ENCODE results near the gene CHRNA4.

CHRNA4 gene

GRCh38 chr20:63359937-63360849, 956 bp downstream of the CHRNA4 start:
- Histone ChIP-seq H3K9me3 (ENCODE audit: insufficient read depth, low read length) (no peaks in the 10 kb centered on the region), H3K27me3 (ENCODE audit: insufficient read depth, insufficient read length) (peaks cover 22% of the 10 kb centered on the region), H3K9ac (ENCODE audit: insufficient read length, low read depth) (peak overlapping the region; percentile 77), H3K4me3 (ENCODE audit: insufficient read length, low read depth) (peak overlapping the region; percentile 43), H3K36me3 (ENCODE audit: insufficient read depth, insufficient read length, low read length) (no peaks in the 10 kb centered on the region), H3K4me1 (ENCODE audit: insufficient read depth, insufficient read length) (peaks cover 17% of the 10 kb centered on the region)
- no peak for DNase-seq (ENCODE audit: low read depth, low spot score)
- TF ChIP-seq ZNF274 (IDR thresholded peaks at IDR 0.05; ENCODE audit: low read depth, low read length) (no peak), YY1 (IDR thresholded peaks at IDR 0.05; ENCODE audit: insufficient read depth, insufficient read length) (no peak), SUZ12 (IDR thresholded peaks at IDR 0.05; ENCODE audit: extremely low read depth, insufficient read depth, insufficient read length) (no peak)

DNA sequence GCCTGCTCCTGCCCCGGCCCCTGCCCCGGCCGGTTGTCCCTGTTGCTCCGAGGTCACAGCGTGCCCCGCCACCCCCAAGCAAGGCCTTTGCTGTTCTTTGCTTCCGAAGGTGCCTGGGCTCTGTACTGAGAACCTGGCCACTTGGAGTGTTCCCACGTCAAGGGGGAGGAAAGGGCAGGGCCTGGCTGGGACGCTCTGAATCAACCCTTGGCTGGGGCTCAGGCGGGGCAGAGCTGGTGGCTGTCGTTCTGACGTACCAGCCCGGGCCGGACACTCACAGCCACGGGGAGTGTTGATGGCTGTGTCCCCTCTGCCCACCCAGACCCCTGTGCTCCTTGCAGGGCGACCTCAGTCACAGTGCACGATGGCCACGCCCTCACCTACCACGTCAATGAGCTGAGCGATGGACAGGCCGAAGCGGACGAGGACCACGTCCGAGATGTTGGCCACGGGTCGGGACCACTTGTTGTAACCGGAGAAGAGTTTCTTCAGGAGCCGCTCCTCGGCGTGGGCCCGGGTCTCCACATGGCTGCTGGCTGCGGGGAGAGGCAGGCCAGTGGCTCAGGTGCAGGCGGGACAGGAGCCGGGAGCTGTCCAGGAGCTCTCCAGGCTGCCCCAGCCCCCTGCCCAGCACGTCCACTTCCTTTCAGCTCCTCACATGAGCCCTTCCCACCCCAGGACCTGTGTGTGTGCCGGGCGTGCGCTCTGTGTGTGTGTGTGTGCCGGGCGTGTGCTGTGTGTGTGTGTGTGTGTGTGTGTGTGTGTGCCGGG, 1.8 kb downstream of the CHRNA4 start:
- H3K36me3 ChIP-seq (ENCODE audit: insufficient read depth, insufficient read length, low read length): no peaks in the 10 kb centered on the region
- H3K4me1 ChIP-seq (ENCODE audit: insufficient read depth, insufficient read length): peaks cover 16% of the 10 kb centered on the region
- TF ChIP-seq YY1 (IDR thresholded peaks at IDR 0.05; ENCODE audit: insufficient read depth, insufficient read length) (no peak), ZNF274 (IDR thresholded peaks at IDR 0.05; ENCODE audit: low read depth, low read length) (no peak), SUZ12 (IDR thresholded peaks at IDR 0.05; ENCODE audit: extremely low read depth, insufficient read depth, insufficient read length) (no peak)
- no peak overlapping the region for H3K4me3 ChIP-seq (ENCODE audit: insufficient read length, low read depth)
- no peaks in the 10 kb centered on the region for H3K9me3 ChIP-seq (ENCODE audit: insufficient read depth, low read length)
- H3K9ac ChIP-seq (ENCODE audit: insufficient read length, low read depth): no peak overlapping the region
- DNase-seq (ENCODE audit: low read depth, low spot score): no peak
- H3K27me3 ChIP-seq (ENCODE audit: insufficient read depth, insufficient read length): peaks cover 22% of the 10 kb centered on the region

GRCh38 chr20:63357921-63358905, 2.9 kb downstream of the CHRNA4 start:
- no peak overlapping the region for H3K4me3 ChIP-seq (ENCODE audit: insufficient read length, low read depth)
- peaks cover 12% of the 10 kb centered on the region for H3K4me1 ChIP-seq (ENCODE audit: insufficient read depth, insufficient read length)
- no peaks in the 10 kb centered on the region for H3K36me3 ChIP-seq (ENCODE audit: insufficient read depth, insufficient read length, low read length)
- H3K9me3 ChIP-seq (ENCODE audit: insufficient read depth, low read length): no peaks in the 10 kb centered on the region
- no peak for DNase-seq (ENCODE audit: low read depth, low spot score)
- TF ChIP-seq SUZ12 (IDR thresholded peaks at IDR 0.05; ENCODE audit: extremely low read depth, insufficient read depth, insufficient read length) (no peak), ZNF274 (IDR thresholded peaks at IDR 0.05; ENCODE audit: low read depth, low read length) (no peak)
- no peak overlapping the region for H3K9ac ChIP-seq (ENCODE audit: insufficient read length, low read depth)
- peaks cover 22% of the 10 kb centered on the region for H3K27me3 ChIP-seq (ENCODE audit: insufficient read depth, insufficient read length)

DNA sequence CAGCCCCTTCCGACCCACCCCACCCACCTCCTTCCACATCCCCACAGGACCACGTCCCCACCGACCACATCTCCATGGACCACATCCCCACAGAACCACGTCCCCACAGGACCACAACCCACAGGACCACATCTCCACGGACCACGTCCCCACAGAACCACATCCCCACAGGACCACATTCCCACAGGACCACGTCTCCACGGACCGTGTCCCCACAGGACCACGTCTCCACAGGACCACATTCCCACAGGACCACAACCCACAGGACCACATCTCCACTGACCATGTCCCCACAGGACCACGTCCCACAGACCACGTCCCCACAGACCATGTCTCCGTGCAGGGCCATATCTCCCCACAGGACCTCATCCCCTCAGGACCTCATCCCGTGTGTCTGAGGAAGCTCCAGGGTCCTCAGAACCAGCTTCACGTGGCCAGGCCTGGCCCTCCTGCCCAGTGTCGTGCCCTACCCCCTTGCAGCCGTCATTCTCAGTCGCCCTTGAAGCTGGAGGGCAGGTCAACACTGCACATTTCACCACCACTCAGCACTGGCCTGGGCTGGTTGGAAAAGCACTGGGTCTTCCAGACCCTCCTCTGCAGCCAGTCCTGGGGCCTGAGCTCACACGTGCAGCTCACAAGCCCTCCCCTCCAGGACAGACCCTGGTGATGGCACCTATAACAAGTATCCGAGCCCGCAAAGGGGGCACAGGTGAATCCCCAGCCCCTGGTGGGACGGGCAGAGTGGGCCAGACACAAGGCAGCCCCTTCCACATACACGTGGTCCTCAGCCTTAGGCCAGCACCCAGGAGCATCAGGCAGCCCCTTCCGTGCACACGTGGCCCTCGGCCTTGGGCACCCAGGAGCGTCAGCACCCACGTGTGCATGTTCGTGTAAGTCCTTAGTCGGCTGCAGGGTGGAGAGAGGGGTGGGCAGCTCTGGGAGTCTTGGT, 3.9 kb downstream of the CHRNA4 start:
- no peak overlapping the region for H3K4me3 ChIP-seq (ENCODE audit: insufficient read length, low read depth)
- H3K9me3 ChIP-seq (ENCODE audit: insufficient read depth, low read length): no peaks in the 10 kb centered on the region
- no peaks in the 10 kb centered on the region for H3K36me3 ChIP-seq (ENCODE audit: insufficient read depth, insufficient read length, low read length)
- peaks cover 17% of the 10 kb centered on the region for H3K27me3 ChIP-seq (ENCODE audit: insufficient read depth, insufficient read length)
- no peak overlapping the region for H3K9ac ChIP-seq (ENCODE audit: insufficient read length, low read depth)
- no peak for TF ChIP-seq ZNF274 (IDR thresholded peaks at IDR 0.05; ENCODE audit: low read depth, low read length)
- no peak for TF ChIP-seq YY1 (IDR thresholded peaks at IDR 0.05; ENCODE audit: insufficient read depth, insufficient read length)
- no peak for TF ChIP-seq SUZ12 (IDR thresholded peaks at IDR 0.05; ENCODE audit: extremely low read depth, insufficient read depth, insufficient read length)
- DNase-seq (ENCODE audit: low read depth, low spot score): no peak
- peaks cover 13% of the 10 kb centered on the region for H3K4me1 ChIP-seq (ENCODE audit: insufficient read depth, insufficient read length)

DNA sequence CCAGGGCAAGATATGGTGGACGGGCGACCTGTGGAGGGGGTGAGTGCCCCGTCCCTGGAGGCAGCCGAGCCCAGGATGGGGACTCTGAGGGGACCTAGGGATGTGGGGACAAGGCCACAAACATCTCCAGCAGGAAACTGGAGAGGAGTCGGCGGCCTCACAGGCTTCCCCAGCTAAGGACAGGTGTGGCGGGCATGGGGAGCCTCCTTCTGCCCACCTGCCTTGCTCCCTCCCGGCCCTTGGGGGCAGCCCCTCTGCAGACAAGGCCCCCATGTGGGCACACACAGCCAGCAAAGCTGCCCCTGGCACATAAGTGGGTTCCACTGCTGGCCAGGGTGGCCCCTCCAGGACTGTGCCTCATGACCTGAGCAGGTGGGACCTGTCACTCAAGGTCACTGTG, 4.6 kb downstream of the CHRNA4 start:
- no peak overlapping the region for H3K4me3 ChIP-seq (ENCODE audit: insufficient read length, low read depth)
- TF ChIP-seq YY1 (IDR thresholded peaks at IDR 0.05; ENCODE audit: insufficient read depth, insufficient read length) (no peak), ZNF274 (IDR thresholded peaks at IDR 0.05; ENCODE audit: low read depth, low read length) (no peak), SUZ12 (IDR thresholded peaks at IDR 0.05; ENCODE audit: extremely low read depth, insufficient read depth, insufficient read length) (no peak)
- DNase-seq (ENCODE audit: low read depth, low spot score): no peak

DNA sequence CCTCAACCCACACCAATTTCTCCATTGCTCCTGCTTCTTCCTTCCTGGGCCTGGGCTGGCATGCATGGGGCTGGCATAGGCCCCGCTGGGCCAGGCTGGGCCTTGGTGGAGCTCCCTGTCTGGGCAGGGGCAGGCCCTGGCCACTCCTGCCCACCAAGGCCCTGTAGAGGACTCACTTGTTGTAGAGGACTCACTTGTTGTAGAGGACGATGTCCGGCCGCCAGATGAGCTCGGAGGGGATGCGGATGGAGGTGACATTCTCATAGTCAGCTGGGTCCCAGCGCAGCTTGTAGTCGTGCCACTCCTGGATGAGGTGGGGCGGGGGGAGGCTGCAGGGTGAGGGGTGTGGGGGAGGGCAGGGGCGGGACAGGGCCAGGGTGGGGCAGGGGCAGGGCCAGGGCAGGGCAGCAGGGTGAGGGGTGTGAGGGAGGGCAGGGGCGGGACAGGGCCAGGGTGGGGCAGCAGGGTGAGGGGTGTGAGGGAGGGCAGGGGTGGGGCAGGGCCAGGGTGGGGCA, 5.3 kb downstream of the CHRNA4 start:
- DNase-seq (ENCODE audit: low read depth, low spot score): no peak
- no peak overlapping the region for H3K4me3 ChIP-seq (ENCODE audit: insufficient read length, low read depth)
- no peak for TF ChIP-seq SUZ12 (IDR thresholded peaks at IDR 0.05; ENCODE audit: extremely low read depth, insufficient read depth, insufficient read length)
- TF ChIP-seq YY1 (IDR thresholded peaks at IDR 0.05; ENCODE audit: insufficient read depth, insufficient read length): no peak
- TF ChIP-seq ZNF274 (IDR thresholded peaks at IDR 0.05; ENCODE audit: low read depth, low read length): no peak
- peaks cover 4% of the 10 kb centered on the region; the same call in 1 of the 2 replicates for H3K9me3 ChIP-seq (ENCODE audit: insufficient read depth, low read length)
- H3K4me1 ChIP-seq (ENCODE audit: insufficient read depth, insufficient read length): peaks cover 21% of the 10 kb centered on the region
- H3K36me3 ChIP-seq (ENCODE audit: insufficient read depth, insufficient read length, low read length): no peaks in the 10 kb centered on the region
- peaks cover 15% of the 10 kb centered on the region for H3K27me3 ChIP-seq (ENCODE audit: insufficient read depth, insufficient read length)
- H3K9ac ChIP-seq (ENCODE audit: insufficient read length, low read depth): no peak overlapping the region

More for the DNA sequence above, 4.6 kb downstream of the CHRNA4 start:
- H3K9ac ChIP-seq (ENCODE audit: insufficient read length, low read depth): no peak overlapping the region
- H3K4me1 ChIP-seq (ENCODE audit: insufficient read depth, insufficient read length): peaks cover 19% of the 10 kb centered on the region
- H3K36me3 ChIP-seq (ENCODE audit: insufficient read depth, insufficient read length, low read length): no peaks in the 10 kb centered on the region
- peaks cover 17% of the 10 kb centered on the region for H3K27me3 ChIP-seq (ENCODE audit: insufficient read depth, insufficient read length)
- no peaks in the 10 kb centered on the region for H3K9me3 ChIP-seq (ENCODE audit: insufficient read depth, low read length)

All from NT2/D1 (cell line).